ENCODE data around the gene FRMD6.

FRMD6 gene

DNA sequence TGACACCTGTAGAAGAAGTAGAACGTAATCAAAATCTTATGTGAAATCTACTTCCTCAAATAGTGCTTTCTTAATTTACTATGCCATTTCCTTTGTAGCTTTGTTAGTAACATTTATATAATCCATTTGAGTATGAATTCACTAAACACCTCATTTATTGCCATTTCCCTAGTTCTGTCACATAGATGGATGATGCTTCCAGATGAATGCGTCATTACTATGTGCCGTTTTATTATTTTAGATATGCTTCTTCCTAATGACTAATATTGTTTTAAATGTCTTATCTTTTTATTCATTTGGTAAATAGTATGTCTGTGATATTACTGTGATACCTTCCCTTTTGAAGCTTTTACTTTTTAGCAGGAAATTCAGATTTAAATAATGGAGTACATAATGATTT lies 14.4 kb downstream of the FRMD6 start:
- TF ChIP-seq NFRKB (IDR thresholded peaks at IDR 0.05), result no peak
- TF ChIP-seq SP1 (IDR thresholded peaks at IDR 0.05), result no peak
- TF ChIP-seq ARNT (IDR thresholded peaks at IDR 0.05), result no peak
- TF ChIP-seq ELF4 (IDR thresholded peaks at IDR 0.05), result no peak
- no peak for TF ChIP-seq FOXK2 (IDR thresholded peaks at IDR 0.05)
- TF ChIP-seq SUZ12 (IDR thresholded peaks at IDR 0.05), result no peak
- TF ChIP-seq, protein P1, sequence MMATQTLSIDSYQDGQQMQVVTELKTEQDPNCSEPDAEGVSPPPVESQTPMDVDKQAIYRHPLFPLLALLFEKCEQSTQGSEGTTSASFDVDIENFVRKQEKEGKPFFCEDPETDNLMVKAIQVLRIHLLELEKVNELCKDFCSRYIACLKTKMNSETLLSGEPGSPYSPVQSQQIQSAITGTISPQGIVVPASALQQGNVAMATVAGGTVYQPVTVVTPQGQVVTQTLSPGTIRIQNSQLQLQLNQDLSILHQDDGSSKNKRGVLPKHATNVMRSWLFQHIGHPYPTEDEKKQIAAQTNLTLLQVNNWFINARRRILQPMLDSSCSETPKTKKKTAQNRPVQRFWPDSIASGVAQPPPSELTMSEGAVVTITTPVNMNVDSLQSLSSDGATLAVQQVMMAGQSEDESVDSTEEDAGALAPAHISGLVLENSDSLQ (IDR thresholded peaks at IDR 0.05), result no peak
- TF ChIP-seq ZNF384 (IDR thresholded peaks at IDR 0.05), result no peak
- no peak for TF ChIP-seq LEF1 (IDR thresholded peaks at IDR 0.05; ENCODE audit: borderline replicate concordance)
- TF ChIP-seq HDGF (IDR thresholded peaks at IDR 0.05; ENCODE audit: borderline replicate concordance), result no peak
- TF ChIP-seq TARDBP (IDR thresholded peaks at IDR 0.05), result no peak
- TF ChIP-seq FOXA1 (IDR thresholded peaks at IDR 0.05), result no peak
- DNase-seq (ENCODE audit: extremely low spot score), result no peak
- CTCF ChIA-PET, result no interaction called here
- POLR2A ChIA-PET, result no interaction called here

DNA sequence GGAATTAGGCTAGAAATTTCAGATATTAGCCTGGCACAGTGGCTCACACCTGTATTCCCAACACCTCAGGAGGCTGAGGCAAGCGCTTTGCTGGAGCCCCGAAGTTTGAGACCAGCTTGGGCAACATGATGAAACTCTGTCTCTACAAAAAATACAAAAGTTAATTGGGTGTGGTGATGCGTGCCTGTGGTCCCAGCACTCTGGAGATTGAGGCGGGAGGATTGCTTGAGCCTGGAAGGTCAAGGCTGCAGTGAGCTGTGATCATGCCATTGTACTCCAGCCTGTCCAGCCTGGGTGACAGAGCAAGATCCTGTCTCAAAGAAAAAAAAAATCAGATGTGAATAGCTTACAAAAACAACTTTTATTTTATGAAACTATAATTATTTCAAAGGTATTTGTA lies 15.1 kb downstream of the FRMD6 start:
- DNase-seq (ENCODE audit: extremely low spot score), result no peak
- no peak for TF ChIP-seq CTBP1 (IDR thresholded peaks at IDR 0.05; ENCODE audit: borderline replicate concordance)
- TF ChIP-seq L3MBTL2 (conservative IDR thresholded peaks at IDR 0.05), result no peak
- no peak for TF ChIP-seq ZNF384 (IDR thresholded peaks at IDR 0.05)
- ChIA-PET CTCF (no interaction called here), POLR2A (no interaction called here)

DNA sequence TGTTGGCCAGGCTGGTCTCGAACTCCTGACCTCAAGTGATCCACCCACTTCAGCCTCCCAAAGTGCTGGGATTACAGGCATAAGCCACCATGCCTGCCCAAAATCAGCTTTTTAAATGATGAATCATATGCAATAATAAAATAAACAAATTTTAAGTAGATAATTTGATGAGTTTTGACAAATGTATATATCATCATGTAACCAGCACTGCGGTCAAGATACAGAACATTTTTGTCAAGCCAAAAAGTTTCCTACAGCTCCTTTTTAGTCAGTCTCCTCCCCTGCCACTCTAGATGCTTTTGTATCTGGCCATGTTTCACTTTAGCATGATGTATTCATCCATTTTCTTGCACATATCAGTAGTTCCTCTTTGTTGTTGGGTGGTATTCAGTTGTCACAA lies 17.2 kb downstream of the FRMD6 start:
- ChIA-PET CTCF (interaction anchor here (1.0 kb wide), 1 partner anchor 16 kb away, joined by 4 read pairs; no protein-coding TSS in a partner anchor), POLR2A (no interaction called here)

DNA sequence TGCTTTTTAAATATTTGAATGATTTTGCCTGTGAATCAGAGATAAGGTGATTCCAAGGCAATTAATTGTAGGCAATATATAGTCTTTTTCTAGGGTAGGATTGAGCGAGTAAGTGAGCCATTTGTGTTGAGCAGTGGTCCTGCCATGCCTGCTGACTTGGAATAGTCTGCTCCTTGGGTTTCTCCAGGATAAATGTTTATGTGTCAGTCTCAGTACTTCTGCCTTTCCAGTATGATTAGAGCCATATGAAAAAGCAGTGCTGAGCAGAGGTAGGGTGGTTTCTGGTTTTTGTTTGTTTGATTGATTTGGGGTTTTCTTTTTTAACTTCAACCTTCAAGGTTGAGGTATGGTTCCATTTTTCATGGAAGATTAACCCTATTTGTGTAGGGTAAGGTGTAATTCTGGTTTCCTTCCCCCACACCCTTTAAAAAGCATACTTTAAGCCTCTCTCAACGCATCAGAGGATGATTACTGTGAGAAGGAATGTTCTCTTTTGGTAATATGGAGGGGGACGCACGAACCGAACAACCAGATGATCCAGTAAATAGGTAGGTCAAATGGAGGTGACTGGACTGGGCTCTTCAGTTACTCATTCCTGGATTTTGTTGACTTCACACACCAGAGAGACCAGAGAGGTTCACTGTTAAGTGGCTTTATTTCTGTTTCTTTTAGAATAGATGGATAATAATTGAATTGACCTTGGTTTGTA lies 22.7 kb downstream of the FRMD6 start:
- TF ChIP-seq ZNF384 (IDR thresholded peaks at IDR 0.05) (no peak), FOXA1 (IDR thresholded peaks at IDR 0.05) (no peak), LEF1 (IDR thresholded peaks at IDR 0.05; ENCODE audit: borderline replicate concordance) (no peak), TARDBP (IDR thresholded peaks at IDR 0.05) (no peak), CTBP1 (IDR thresholded peaks at IDR 0.05; ENCODE audit: borderline replicate concordance) (no peak), NFRKB (IDR thresholded peaks at IDR 0.05) (no peak), ELF4 (IDR thresholded peaks at IDR 0.05) (no peak), FOXK2 (IDR thresholded peaks at IDR 0.05) (no peak), FOXM1 (IDR thresholded peaks at IDR 0.05; ENCODE audit: borderline replicate concordance) (no peak), HDGF (IDR thresholded peaks at IDR 0.05; ENCODE audit: borderline replicate concordance) (no peak), SUZ12 (IDR thresholded peaks at IDR 0.05) (no peak), SP1 (IDR thresholded peaks at IDR 0.05) (no peak)
- TF ChIP-seq, protein P1 (IDR thresholded peaks at IDR 0.05), result no peak
- ChIA-PET CTCF (no interaction called here), POLR2A (no interaction called here)
- no peak for DNase-seq (ENCODE audit: extremely low spot score)

More for the DNA sequence above, 17.2 kb downstream of the FRMD6 start:
- TF ChIP-seq HDGF (IDR thresholded peaks at IDR 0.05; ENCODE audit: borderline replicate concordance) (no peak), ARNT (IDR thresholded peaks at IDR 0.05) (no peak), BHLHE40 (IDR thresholded peaks at IDR 0.05; ENCODE audit: borderline replicate concordance) (no peak), SUZ12 (IDR thresholded peaks at IDR 0.05) (no peak), CTBP1 (IDR thresholded peaks at IDR 0.05; ENCODE audit: borderline replicate concordance) (no peak), FOXK2 (IDR thresholded peaks at IDR 0.05) (no peak), ZNF384 (IDR thresholded peaks at IDR 0.05) (no peak), SP1 (IDR thresholded peaks at IDR 0.05) (no peak), TARDBP (IDR thresholded peaks at IDR 0.05) (no peak), FOXM1 (IDR thresholded peaks at IDR 0.05; ENCODE audit: borderline replicate concordance) (no peak), FOXA1 (IDR thresholded peaks at IDR 0.05) (no peak), NFRKB (IDR thresholded peaks at IDR 0.05) (no peak)
- TF ChIP-seq, protein P1 (IDR thresholded peaks at IDR 0.05), result no peak
- no peak for DNase-seq (ENCODE audit: extremely low spot score)

DNA sequence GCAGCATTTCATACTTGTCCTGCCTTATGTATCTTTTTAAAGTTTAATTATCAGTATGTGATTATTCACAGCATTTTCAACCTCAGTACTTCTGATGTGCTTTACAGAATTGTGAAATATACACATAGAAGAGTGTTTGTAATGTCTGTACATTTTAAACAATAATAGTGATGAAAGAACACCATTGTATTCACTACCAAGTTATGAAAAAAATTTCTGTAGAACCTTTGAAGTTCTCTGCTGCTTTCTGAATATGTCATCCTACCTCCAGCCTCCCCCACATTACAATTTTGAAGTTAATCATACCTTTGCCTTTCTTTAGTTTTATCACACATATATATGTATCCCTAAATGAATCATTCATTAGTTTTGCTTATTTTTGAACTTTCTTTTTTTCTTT lies 24.8 kb downstream of the FRMD6 start:
- no peak for DNase-seq (ENCODE audit: extremely low spot score)
- TF ChIP-seq L3MBTL2 (conservative IDR thresholded peaks at IDR 0.05) (no peak), CTBP1 (IDR thresholded peaks at IDR 0.05; ENCODE audit: borderline replicate concordance) (no peak), TARDBP (IDR thresholded peaks at IDR 0.05) (no peak), FOXA1 (IDR thresholded peaks at IDR 0.05) (no peak), FOXK2 (IDR thresholded peaks at IDR 0.05) (no peak), SUZ12 (IDR thresholded peaks at IDR 0.05) (no peak), FOXM1 (IDR thresholded peaks at IDR 0.05; ENCODE audit: borderline replicate concordance) (no peak), HDGF (IDR thresholded peaks at IDR 0.05; ENCODE audit: borderline replicate concordance) (no peak), ELF4 (IDR thresholded peaks at IDR 0.05) (no peak), NFRKB (IDR thresholded peaks at IDR 0.05) (no peak), BHLHE40 (IDR thresholded peaks at IDR 0.05; ENCODE audit: borderline replicate concordance) (no peak), ZNF384 (IDR thresholded peaks at IDR 0.05) (no peak), LEF1 (IDR thresholded peaks at IDR 0.05; ENCODE audit: borderline replicate concordance) (no peak), SP1 (IDR thresholded peaks at IDR 0.05) (no peak), ARNT (IDR thresholded peaks at IDR 0.05) (no peak)
- TF ChIP-seq, protein P1 (IDR thresholded peaks at IDR 0.05), result no peak
- POLR2A ChIA-PET, result no interaction called here
- CTCF ChIA-PET, result no interaction called here
